ENCODE results near the gene ZNF417. TPM values are rescaled to one million over a fixed set of nuclear protein-coding genes. Genes with fewer than 3 reads are reported as not detected.

Gene ZNF417
- polyA plus RNA-seq, 1 donor (not counting 4 experiments of a cell fraction or from before 2014, with no cell fraction given): 5.8 TPM

DNA sequence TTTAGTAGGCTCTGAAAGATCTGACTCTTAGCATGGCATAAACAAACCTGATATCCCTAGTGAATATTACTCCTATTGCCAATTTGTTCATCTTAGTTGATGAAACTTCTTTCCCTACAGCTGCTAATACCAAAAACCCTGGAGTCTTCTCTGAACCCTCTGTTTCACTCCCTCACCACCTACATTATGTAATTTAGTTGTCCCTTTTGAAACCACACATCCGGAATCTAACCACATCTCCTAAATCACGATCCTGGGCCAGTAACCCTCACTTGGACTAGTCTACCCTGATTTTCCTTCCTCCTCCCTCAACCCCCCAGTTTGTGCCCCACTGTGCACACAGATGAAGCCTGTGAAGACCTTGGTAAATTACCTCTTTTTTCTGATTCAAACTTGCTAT, 29.9 kb upstream of the ZNF417 start:
- no peak for TF ChIP-seq EZH2 (IDR thresholded peaks at IDR 0.05; ENCODE audit: low read length)
- TF ChIP-seq, protein P1, sequence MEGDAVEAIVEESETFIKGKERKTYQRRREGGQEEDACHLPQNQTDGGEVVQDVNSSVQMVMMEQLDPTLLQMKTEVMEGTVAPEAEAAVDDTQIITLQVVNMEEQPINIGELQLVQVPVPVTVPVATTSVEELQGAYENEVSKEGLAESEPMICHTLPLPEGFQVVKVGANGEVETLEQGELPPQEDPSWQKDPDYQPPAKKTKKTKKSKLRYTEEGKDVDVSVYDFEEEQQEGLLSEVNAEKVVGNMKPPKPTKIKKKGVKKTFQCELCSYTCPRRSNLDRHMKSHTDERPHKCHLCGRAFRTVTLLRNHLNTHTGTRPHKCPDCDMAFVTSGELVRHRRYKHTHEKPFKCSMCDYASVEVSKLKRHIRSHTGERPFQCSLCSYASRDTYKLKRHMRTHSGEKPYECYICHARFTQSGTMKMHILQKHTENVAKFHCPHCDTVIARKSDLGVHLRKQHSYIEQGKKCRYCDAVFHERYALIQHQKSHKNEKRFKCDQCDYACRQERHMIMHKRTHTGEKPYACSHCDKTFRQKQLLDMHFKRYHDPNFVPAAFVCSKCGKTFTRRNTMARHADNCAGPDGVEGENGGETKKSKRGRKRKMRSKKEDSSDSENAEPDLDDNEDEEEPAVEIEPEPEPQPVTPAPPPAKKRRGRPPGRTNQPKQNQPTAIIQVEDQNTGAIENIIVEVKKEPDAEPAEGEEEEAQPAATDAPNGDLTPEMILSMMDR (optimal IDR thresholded peaks at IDR 0.05 in 1 of 3, IDR thresholded peaks at IDR 0.05 in 1 of 3, conservative IDR thresholded peaks at IDR 0.05 in 1 of 3; ENCODE audit: extremely low read depth in 1 of 3, insufficient read depth in 2 of 3, low read length in 3 of 3): no peak
- Histone ChIP-seq H3K9ac (ENCODE audit: control insufficient read depth, extremely low read depth, insufficient read depth, low read length) (peak overlapping the region; percentile 86), H3K27ac (ENCODE audit: control insufficient read depth, insufficient read depth, low read length) (no peak overlapping the region), H3K4me3 (ENCODE audit: control insufficient read depth in 2 of 3, extremely low read depth in 1 of 3, insufficient read depth in 2 of 3, low read depth in 1 of 3, low read length in 3 of 3) (peak overlapping the region; percentile 82 to 90 (median 87)), H3K4me1 (ENCODE audit: control insufficient read depth, extremely low read depth, insufficient read depth, low read length) (peaks cover 10% of the 10 kb centered on the region), H3K9me3 (ENCODE audit: control insufficient read depth, low read depth, low read length) (peaks cover 10% of the 10 kb centered on the region), H2AFZ (ENCODE audit: control insufficient read depth, low read length) (no peak overlapping the region), H3K9me1 (ENCODE audit: control insufficient read depth, extremely low read depth, insufficient read depth, low read length) (no peaks in the 10 kb centered on the region), H4K20me1 (ENCODE audit: control insufficient read depth, extremely low read depth, insufficient read depth, low read length) (no peaks in the 10 kb centered on the region), H3K4me2 (ENCODE audit: control insufficient read depth, extremely low read depth, insufficient read depth, low read depth, low read length) (peak overlapping the region; percentile 89), H3K79me2 (ENCODE audit: control insufficient read depth, insufficient read depth, low read length) (peaks cover 45% of the 10 kb centered on the region), H3K36me3 (ENCODE audit: control insufficient read depth in 2 of 2, extremely low read depth in 1 of 2, insufficient read depth in 2 of 2, low read length in 2 of 2) (peaks cover 13 to 28% of the 10 kb centered on the region in 2 experiments), H3K27me3 (ENCODE audit: control insufficient read depth, extremely low read depth, insufficient read depth, low read length) (no peaks in the 10 kb centered on the region)
- DNase-seq (ENCODE audit: low read depth, low spot score) (no peak), FAIRE-seq (no peak)
- dilution Hi-C loops (cut with MboI; ENCODE audit: extremely low pct_ligation_motif_present, low sequenced_read_pairs): no loop called here

DNA sequence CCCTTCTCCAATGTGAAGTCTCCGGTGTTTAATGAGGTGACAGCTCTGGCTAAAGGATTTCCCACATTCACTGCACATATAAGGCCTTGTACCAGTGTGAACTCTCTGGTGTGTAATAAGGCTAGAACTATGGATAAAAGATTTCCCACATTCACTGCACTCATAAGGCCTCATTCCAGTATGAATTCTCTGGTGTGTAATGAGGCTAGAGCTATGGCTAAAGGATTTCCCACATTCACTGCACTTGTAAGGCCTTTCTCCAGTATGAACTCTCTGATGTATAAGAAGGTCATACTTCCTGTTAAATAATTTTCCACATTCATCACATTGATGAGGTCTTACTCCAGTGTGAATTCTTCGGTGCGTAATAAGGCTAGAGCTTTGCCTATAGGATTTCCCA, 25.2 kb upstream of the ZNF417 start:
- TF ChIP-seq, protein P1 (optimal IDR thresholded peaks at IDR 0.05 in 1 of 3, IDR thresholded peaks at IDR 0.05 in 1 of 3, conservative IDR thresholded peaks at IDR 0.05 in 1 of 3; ENCODE audit: extremely low read depth in 1 of 3, insufficient read depth in 2 of 3, low read length in 3 of 3): no peak
- Histone ChIP-seq H4K20me1 (ENCODE audit: control insufficient read depth, extremely low read depth, insufficient read depth, low read length) (no peaks in the 10 kb centered on the region), H3K9me3 (ENCODE audit: control insufficient read depth, low read depth, low read length) (peaks cover 8% of the 10 kb centered on the region), H2AFZ (ENCODE audit: control insufficient read depth, low read length) (no peak overlapping the region), H3K4me3 (ENCODE audit: control insufficient read depth in 2 of 3, extremely low read depth in 1 of 3, insufficient read depth in 2 of 3, low read depth in 1 of 3, low read length in 3 of 3) (no peak overlapping the region), H3K27me3 (ENCODE audit: control insufficient read depth, extremely low read depth, insufficient read depth, low read length) (no peaks in the 10 kb centered on the region), H3K27ac (ENCODE audit: control insufficient read depth, insufficient read depth, low read length) (no peak overlapping the region), H3K36me3 (ENCODE audit: control insufficient read depth in 2 of 2, extremely low read depth in 1 of 2, insufficient read depth in 2 of 2, low read length in 2 of 2) (peaks cover 20 to 33% of the 10 kb centered on the region in 2 experiments), H3K4me2 (ENCODE audit: control insufficient read depth, extremely low read depth, insufficient read depth, low read depth, low read length) (no peak overlapping the region), H3K9me1 (ENCODE audit: control insufficient read depth, extremely low read depth, insufficient read depth, low read length) (no peaks in the 10 kb centered on the region), H3K79me2 (ENCODE audit: control insufficient read depth, insufficient read depth, low read length) (peaks cover 36% of the 10 kb centered on the region), H3K4me1 (ENCODE audit: control insufficient read depth, extremely low read depth, insufficient read depth, low read length) (peaks cover 7% of the 10 kb centered on the region), H3K9ac (ENCODE audit: control insufficient read depth, extremely low read depth, insufficient read depth, low read length) (no peak overlapping the region)
- FAIRE-seq: no peak
- DNase-seq (ENCODE audit: low read depth, low spot score): no peak
- dilution Hi-C loops (cut with MboI; ENCODE audit: extremely low pct_ligation_motif_present, low sequenced_read_pairs): no loop called here

All from keratinocyte (primary cell).